Activated T-cell treated with anti-CD3 and anti-CD28 coated beads, Interleukin-2, amount 50 U/mL, for 4 hours (primary cell): ENCODE measurements around the gene JAG2. TPM values are rescaled to one million over a fixed set of nuclear protein-coding genes. Genes with fewer than 3 reads are reported as not detected.

ENCODE experiments used
- ATAC-seq, 2 donors: fragments of 200-7000 bp; cut with Tn5 transposase; one replicate each; pipeline ENCODE4 v1.10.0; 2021
- DNase-seq: peaks from one replicate; pipeline ENCODE4 v3.0.0-alpha.2; 2020
- H3K27me3 Mint-ChIP-seq: one replicate; pipeline ENCODE4 v1.8.0; 2021; ENCODE audit warnings: low read depth, mixed read lengths
- H3K36me3 Mint-ChIP-seq: one replicate; pipeline ENCODE4 v1.8.0; 2022; ENCODE audit warnings: mixed read lengths; ENCODE audit not compliant: insufficient read depth
- H3K4me1 Mint-ChIP-seq: one replicate; pipeline ENCODE4 v1.8.0; 2021; ENCODE audit warnings: low read depth, mixed read lengths
- H3K4me3 Mint-ChIP-seq: one replicate; pipeline ENCODE4 v1.8.0; 2021; ENCODE audit warnings: mild to moderate bottlenecking, moderate library complexity, mixed read lengths
- H3K9me3 Mint-ChIP-seq: one replicate; pipeline ENCODE4 v1.8.0; 2021; ENCODE audit warnings: mixed read lengths
- total RNA-seq, 3 donors: library from RNA; stranded (reverse); gene quantifications; one replicate each; pipeline ENCODE4 v1.2.1, GENCODE V29; 2021

The JAG2 gene
- total RNA-seq, 3 donors from 2014 or later = 2.9 to 5.4 (median 5.2) TPM

DNA sequence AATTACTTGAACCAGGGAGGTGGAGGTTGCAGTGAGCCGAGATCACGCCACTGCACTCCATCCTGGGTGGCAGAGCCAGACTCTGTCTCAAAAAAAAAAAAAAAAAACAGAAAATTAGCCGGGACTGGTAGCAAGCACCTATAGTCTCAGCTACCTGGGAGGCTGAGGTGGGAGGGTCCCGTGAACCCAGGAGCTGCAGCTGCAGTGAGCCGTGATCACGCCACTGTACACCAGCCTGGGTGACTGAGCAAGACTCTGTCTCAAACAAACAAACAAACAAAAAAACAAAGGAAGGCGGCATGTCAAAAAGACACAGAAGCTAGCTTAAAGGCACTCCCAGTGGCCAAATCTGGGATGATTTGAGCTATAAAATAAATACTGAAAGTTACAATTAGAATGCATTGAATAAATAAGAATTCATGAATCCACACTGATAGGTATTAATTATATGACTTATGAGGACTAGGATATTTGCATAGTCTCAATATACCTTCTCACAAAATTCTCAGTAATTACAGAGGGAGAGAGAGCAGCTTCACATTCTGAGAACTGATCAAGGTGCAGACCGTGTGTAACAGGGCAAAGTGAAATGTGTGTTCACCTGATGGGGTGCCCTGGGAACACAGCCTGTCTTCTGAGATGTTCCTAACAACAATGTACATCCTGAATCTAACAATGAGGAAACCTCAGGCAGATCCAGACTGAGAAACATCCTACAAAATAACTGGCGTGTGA is 60.6 kb downstream of the JAG2 start:
- ATAC-seq = no peak
- Mint-ChIP-seq H3K36me3 (no peaks in the 10 kb centered on the region), H3K4me3 (no peak overlapping the region), H3K9me3 (no peaks in the 10 kb centered on the region), H3K27me3 (peaks cover 22% of the 10 kb centered on the region), H3K4me1 (peaks cover 4% of the 10 kb centered on the region)
- DNase-seq = no peak

DNA sequence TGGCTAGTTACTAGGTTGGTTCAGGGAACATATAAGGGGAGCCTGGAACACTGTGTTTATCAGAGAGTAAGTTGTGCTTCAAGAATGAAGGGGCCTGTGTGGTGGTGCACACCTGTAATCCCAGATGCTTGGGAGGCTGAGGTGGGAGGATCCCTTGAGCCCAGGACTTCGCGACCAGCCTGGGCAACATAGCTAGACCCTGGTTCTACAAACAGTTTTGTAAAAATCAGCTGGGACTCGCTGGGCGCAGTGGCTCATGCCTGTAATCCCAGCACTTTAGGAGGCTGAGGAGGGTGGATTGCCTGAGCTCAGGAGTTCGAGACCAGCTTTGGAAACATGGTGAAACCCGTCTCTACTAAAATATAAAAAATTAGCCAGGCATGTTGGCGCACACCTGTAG is 61.2 kb downstream of the JAG2 start:
- H3K4me3 Mint-ChIP-seq = no peak overlapping the region
- H3K36me3 Mint-ChIP-seq = no peaks in the 10 kb centered on the region
- peaks cover 22% of the 10 kb centered on the region for H3K27me3 Mint-ChIP-seq
- peaks cover 4% of the 10 kb centered on the region for H3K4me1 Mint-ChIP-seq
- no peaks in the 10 kb centered on the region for H3K9me3 Mint-ChIP-seq
- no peak for DNase-seq
- no peak for ATAC-seq

DNA sequence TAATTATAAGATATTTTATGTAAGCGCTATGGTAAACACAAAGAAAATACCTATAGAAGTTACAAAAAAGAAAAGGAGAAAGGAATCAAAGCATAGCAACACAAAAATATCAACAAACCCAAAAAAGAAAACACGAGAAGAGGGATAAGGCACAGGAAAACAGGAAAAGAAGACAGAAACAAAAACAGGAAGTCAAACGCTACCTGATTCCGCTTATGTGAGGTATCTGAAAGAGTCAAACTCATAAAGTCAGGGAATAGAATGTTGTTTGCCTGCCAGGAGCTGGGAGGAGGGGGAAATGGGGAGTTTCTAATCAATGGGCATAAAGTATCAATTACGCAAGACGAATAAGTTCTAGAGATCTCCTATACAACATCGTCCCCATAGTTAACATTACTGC is 63.4 kb downstream of the JAG2 start:
- Mint-ChIP-seq H3K36me3 (no peaks in the 10 kb centered on the region), H3K4me3 (no peak overlapping the region), H3K4me1 (peaks cover 4% of the 10 kb centered on the region), H3K9me3 (no peaks in the 10 kb centered on the region), H3K27me3 (peaks cover 28% of the 10 kb centered on the region)
- no peak for DNase-seq
- no peak for ATAC-seq

DNA sequence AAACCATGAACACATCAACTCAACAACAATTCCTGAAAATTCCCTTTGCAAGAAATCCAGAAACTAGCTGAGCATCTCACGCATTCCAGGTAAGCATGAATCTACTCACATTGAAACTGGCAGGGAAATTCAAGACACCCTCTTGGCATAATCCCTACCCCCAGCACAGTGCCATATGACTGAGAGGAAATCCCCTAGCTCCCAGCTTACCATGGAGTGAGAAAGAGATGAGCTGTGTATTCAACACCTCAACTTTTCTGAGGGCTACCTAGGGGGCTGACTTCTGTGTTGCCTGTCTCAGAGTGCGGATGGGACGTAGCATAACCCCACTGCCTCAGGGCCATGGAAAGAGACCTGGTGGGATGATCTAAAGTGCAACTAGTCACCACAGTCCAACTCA is 65.7 kb downstream of the JAG2 start:
- peaks cover 3% of the 10 kb centered on the region for H3K9me3 Mint-ChIP-seq
- DNase-seq (no peak), ATAC-seq (no peak)
- no peaks in the 10 kb centered on the region for H3K36me3 Mint-ChIP-seq
- H3K4me3 Mint-ChIP-seq = no peak overlapping the region
- H3K4me1 Mint-ChIP-seq = peaks cover 4% of the 10 kb centered on the region
- peaks cover 27% of the 10 kb centered on the region for H3K27me3 Mint-ChIP-seq

DNA sequence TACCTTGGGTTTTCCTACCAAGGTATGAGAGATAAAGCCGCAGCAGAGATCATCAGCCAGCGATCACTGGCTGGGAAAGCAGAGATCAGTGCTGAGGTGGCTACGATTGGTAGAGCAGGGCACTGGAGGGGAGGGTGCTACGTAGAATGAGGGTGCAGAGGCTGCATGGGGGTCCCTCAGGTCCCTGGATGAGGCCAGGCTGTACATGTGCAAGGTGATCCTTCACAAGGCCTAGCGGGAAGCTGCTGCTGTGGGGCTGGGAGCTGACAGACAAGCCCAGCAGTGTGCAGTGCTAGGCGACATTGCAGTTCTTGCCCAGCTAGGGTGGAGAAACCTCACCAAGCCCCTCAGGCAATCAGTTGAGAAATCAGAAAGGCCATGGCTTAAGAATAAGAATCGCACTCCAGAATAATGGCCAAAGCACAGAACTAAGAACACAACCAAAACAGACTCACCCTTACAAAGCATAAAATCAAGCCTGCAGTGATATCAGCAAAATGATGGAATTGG is 66.2 kb downstream of the JAG2 start:
- peaks cover 4% of the 10 kb centered on the region for H3K4me1 Mint-ChIP-seq
- no peak for ATAC-seq
- H3K36me3 Mint-ChIP-seq = no peaks in the 10 kb centered on the region
- peaks cover 3% of the 10 kb centered on the region for H3K9me3 Mint-ChIP-seq
- peaks cover 27% of the 10 kb centered on the region for H3K27me3 Mint-ChIP-seq
- H3K4me3 Mint-ChIP-seq = no peak overlapping the region
- no peak for DNase-seq

DNA sequence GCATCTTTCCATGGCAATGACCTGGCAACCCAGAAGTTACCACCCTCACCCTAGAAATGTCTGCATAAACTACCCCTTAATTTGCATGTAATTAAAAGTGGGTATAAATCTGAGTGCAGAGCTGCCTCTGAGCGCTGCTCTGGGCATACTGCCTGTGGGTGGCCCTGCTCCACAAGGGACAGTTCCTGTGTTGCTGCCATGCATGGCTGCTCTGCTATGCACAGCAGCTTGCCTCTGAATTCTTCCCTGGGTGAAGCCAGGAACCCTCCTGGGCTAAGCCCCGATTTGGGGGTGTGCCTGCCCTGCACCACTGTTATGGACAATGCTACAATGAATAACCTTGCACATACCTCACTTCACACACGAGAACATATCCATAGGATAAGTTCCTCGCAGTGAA is 67.7 kb downstream of the JAG2 start:
- H3K4me1 Mint-ChIP-seq = peaks cover 4% of the 10 kb centered on the region
- H3K36me3 Mint-ChIP-seq = no peaks in the 10 kb centered on the region
- peaks cover 3% of the 10 kb centered on the region for H3K9me3 Mint-ChIP-seq
- peaks cover 22% of the 10 kb centered on the region for H3K27me3 Mint-ChIP-seq
- no peak overlapping the region for H3K4me3 Mint-ChIP-seq
- DNase-seq (no peak), ATAC-seq (no peak)

DNA sequence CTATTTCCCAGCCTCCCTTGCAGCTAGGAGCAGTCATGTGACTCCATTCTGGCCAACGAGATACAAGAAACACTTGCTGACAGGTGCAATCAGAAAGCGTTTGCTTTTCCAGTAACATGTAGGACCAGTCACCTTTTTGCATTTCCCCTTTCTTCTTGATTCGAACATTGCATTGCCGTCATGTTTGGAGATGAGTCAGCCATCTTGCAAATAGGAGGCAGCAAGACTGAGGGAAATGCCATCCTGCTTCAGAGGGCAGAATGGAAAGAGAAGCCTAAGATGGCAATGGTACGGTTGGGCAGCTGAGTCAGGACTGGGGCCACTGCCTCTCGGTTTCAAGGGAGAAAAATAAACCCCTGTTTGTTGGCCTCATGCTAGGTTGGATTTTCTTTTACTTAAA is 68.8 kb downstream of the JAG2 start:
- no peak overlapping the region for H3K4me3 Mint-ChIP-seq

DNA sequence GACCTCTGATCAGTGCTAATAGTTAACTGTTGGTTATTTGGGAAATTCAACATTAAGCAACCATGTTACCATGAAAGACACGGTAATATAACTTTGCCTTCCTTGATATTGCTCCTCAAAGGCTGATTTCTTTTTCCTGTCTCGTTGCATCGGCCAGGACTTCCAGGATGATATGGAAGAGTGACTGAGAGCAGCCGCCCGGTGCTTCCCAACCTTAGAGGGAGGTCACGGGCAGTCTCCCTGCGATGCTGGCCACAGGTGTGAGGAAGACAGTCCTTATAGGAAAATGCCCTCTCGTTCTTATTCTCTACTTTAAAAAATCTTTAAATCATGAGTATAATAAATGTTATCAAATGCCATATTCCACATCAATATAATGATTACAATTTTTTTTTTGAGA is 70.3 kb downstream of the JAG2 start:
- no peak overlapping the region for H3K4me3 Mint-ChIP-seq
- ATAC-seq = no peak

More for the DNA sequence above, 68.8 kb downstream of the JAG2 start:
- Mint-ChIP-seq H3K4me1 (no peaks in the 10 kb centered on the region), H3K36me3 (no peaks in the 10 kb centered on the region), H3K27me3 (peaks cover 22% of the 10 kb centered on the region), H3K9me3 (peaks cover 3% of the 10 kb centered on the region)
- ATAC-seq (no peak), DNase-seq (no peak)

DNA sequence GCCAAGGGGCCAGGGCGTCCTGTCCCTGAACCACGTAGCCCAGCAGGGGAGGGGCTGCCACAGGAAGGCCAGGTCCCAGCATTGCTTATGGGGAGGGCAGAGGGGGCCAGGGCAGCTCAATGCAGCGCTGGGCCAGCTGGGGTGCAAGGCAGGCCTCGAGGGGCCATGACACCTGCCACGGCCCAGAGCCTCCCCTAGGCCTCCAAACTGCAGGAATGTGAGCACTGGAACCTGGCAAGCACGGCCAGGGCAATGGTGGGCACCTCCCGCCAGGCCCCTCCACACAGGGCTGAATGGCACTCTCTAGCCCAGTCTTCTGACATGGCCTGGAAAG is 70.8 kb downstream of the JAG2 start:
- H3K4me3 Mint-ChIP-seq = no peak overlapping the region
- peaks cover 5% of the 10 kb centered on the region for H3K4me1 Mint-ChIP-seq
- no peaks in the 10 kb centered on the region for H3K36me3 Mint-ChIP-seq
- DNase-seq (no peak), ATAC-seq (no peak)
- H3K9me3 Mint-ChIP-seq = peaks cover 3% of the 10 kb centered on the region
- peaks cover 13% of the 10 kb centered on the region for H3K27me3 Mint-ChIP-seq

More for the DNA sequence above, 70.3 kb downstream of the JAG2 start:
- Mint-ChIP-seq H3K36me3 (no peaks in the 10 kb centered on the region), H3K4me1 (peaks cover 5% of the 10 kb centered on the region), H3K27me3 (peaks cover 13% of the 10 kb centered on the region), H3K9me3 (peaks cover 3% of the 10 kb centered on the region)
- no peak for DNase-seq

DNA sequence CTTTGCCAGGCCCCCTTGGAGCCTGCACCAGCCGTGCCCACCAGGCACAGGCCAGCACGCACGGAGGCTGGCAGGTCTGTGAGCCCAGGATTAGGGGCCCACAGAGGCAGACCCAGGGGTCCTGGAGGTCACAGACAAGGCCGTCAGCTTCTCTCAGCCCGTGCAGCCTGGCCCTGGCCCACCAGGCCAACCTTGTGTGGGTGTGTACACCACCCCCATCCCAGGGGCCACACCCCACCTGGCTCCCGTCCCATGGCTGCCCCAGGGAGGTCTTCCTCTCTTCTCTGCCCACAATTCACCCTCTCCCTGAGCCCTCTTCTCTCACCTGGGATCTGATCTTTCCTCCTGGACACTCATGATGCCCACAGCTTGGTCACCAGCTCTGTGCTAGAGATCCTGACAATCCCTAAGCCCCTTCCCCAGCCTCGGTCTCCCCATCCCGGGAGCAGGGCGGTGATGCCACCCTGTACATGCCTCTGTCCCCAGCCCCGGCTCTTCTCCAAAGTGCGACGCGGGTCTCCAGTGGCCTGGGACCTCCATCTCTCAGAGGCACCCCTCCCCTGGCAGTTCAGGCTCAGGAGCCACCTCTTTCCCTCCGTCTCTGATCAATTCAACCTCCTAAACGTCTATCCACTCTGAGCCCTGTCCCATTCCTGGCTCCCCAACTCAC is 72.2 kb downstream of the JAG2 start:
- H3K9me3 Mint-ChIP-seq = peaks cover 3% of the 10 kb centered on the region
- no peaks in the 10 kb centered on the region for H3K36me3 Mint-ChIP-seq
- DNase-seq = no peak
- no peak overlapping the region for H3K4me3 Mint-ChIP-seq
- H3K27me3 Mint-ChIP-seq = peaks cover 8% of the 10 kb centered on the region
- ATAC-seq = no peak
- H3K4me1 Mint-ChIP-seq = peaks cover 7% of the 10 kb centered on the region

DNA sequence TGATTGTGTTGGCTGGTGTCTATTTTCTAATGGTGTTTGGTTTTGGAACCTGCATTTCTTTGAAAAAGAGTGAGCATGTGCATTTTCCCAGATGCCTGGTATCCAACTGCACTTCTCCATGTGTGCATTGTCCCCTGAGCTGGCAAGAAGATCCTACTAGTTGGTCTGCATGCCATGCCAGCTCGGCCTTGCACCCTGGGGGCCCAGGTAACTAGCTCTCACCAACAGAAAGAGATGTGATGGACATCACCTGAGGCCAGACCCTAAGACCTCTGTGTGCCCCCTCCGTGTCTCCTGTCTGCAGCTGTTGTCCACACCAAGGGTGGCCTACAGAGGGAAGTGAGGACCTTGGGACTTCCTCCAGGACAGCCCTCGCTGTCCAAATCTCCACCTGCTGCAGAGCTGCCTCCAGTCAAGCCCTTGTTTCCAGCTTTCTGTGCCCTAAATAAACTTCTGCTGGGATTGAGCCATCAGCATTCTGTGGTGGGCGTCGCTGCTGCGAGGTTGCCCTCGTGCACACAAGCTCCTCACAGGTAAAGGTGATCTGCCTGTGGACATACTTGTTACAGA is 73.3 kb downstream of the JAG2 start:
- Mint-ChIP-seq H3K9me3 (peaks cover 3% of the 10 kb centered on the region), H3K27me3 (peaks cover 8% of the 10 kb centered on the region), H3K4me3 (no peak overlapping the region), H3K4me1 (peaks cover 12% of the 10 kb centered on the region), H3K36me3 (no peaks in the 10 kb centered on the region)
- no peak for ATAC-seq
- no peak for DNase-seq

DNA sequence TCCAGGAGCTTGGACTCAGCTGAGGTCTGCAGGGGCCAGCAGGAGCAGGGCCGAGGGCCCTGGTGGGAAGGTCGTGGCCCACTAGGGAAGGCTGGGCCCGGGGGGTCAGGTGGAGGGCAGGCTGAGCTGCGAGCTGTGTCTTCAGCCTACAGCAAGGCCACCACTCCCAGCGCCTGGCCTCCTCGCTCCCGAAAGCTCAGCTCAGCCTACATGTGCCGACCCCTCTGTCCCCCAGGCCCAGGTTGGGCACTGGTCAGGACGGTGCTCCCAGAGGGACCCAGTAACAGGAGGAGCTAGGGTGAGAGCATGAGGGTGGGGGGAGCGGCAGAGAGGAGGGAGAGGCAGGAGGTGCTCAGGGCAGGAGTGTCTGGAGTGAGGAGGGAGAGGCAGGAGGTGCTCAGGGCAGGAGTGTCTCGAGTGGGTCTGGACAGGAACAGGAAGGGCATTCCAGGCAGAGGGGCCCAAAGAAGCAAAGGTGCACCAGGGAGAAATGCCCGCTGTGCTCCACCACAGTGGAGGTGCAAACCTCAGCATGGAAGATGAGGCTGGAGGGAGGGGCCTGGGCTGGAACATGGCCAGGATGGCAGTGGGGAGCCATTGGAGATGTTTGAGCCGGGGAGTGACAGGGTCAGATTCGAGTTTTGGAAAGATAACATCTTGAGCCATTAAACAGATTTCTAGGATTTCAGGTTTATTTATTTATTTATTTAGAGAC is 74.2 kb downstream of the JAG2 start:
- Mint-ChIP-seq H3K9me3 (no peaks in the 10 kb centered on the region), H3K27me3 (peaks cover 3% of the 10 kb centered on the region), H3K4me3 (peak overlapping the region; percentile 72), H3K4me1 (peaks cover 12% of the 10 kb centered on the region), H3K36me3 (no peaks in the 10 kb centered on the region)
- no peak for DNase-seq
- ATAC-seq = no peak

DNA sequence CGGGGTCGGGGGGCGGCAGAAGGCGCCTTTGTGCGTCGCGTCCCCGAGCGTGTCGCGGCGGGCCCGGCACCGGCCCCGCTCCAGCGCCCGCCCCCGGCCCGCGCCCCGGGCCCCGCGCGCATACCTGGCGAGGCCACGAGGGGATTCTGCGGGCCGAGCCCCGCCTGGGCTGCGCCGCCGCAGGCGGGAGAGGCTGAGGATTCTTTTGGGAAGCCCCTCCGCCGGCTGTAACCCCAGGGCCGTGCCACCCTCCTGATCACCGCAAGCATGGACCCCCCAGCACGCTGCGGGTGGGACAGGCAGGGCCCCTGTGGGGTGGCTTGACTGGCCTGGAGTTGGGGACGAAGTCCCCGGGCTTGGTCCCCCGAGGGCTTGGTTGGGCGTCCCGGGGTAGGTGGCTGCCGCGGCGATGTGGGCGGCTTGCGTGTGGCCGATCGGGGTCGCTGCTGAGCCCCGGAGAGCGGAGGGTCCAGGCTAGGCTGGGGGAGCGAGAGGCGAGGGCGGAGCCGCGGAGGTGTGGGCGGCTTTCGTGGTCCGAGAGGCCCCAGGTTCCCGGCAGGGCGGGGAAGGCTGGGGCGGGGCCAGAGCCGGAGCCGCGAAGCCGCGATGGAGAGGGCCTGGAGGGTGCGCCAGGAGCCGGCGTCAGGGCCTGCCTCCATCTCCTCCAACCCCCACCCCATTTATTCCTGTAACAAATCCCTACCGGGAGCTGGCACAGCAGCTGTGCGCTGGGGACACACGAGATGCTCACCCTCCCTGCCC is 75.0 kb downstream of the JAG2 start:
- no peaks in the 10 kb centered on the region for H3K9me3 Mint-ChIP-seq
- no peaks in the 10 kb centered on the region for H3K36me3 Mint-ChIP-seq
- DNase-seq (peak; percentile 64), ATAC-seq (peak; percentile 65 to 68)
- H3K4me1 Mint-ChIP-seq = peaks cover 12% of the 10 kb centered on the region
- peak overlapping the region; percentile 72 for H3K4me3 Mint-ChIP-seq
- no peaks in the 10 kb centered on the region for H3K27me3 Mint-ChIP-seq

DNA sequence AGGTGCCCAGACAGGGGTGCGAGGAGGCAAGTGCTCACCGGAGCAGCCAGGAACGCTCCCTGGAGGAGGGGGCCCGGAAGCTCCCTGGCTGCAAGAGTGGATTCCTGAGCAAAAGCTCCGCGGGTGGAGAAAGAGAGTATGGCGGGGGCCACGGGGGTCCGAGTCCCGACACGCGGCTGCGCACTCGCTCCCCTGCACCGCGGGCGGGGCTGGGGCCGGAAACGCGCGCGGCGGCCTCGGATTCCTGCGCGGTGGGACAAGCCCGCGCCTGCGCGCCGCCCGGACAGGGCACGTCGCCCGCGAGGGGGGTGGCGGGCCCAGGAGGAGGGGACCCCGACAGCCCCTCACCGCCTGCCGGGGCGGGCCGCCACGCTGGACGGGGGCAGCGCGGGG is 75.5 kb downstream of the JAG2 start:
- Mint-ChIP-seq H3K27me3 (no peaks in the 10 kb centered on the region), H3K4me1 (peaks cover 13% of the 10 kb centered on the region), H3K9me3 (no peaks in the 10 kb centered on the region), H3K36me3 (no peaks in the 10 kb centered on the region), H3K4me3 (peak overlapping the region; percentile 79)
- ATAC-seq = peak; percentile 64 to 67
- peak; percentile 55 for DNase-seq
